Caco-2 (cell line): ENCODE measurements around the gene OSCAR. TPM values are rescaled to one million over a fixed set of nuclear protein-coding genes. Genes with fewer than 3 reads are reported as not detected.

Experiments
- Bru-seq: library from RNA; stranded (reverse); fragments of 400-500 nt; gene quantifications from one replicate; lab custom pipeline; 2021; lab: Mats Ljungman, UMichigan
- BruChase-seq, 2 experiments: library from RNA; stranded (reverse); fragments of 400-500 nt; gene quantifications; one replicate each; lab custom pipeline; 2021; lab: Mats Ljungman, UMichigan
- BruUV-seq: library from RNA; stranded (reverse); fragments of 400-500 nt; replicated peaks from 2 replicates; lab custom pipeline; 2021; lab: Mats Ljungman, UMichigan
- CTCF ChIA-PET: fragments of 300-600 bp; sonication (Branson Sonifier 250); formaldehyde crosslinking; loops from one replicate; lab custom pipeline; 2022; ENCODE audit warnings: antibody characterized with exemption; lab: Charles Lee
- POLR2A ChIA-PET: fragments of 300-600 bp; sonication (Branson Sonifier 250); formaldehyde crosslinking; loops from one replicate; lab custom pipeline; 2022; ENCODE audit warnings: antibody characterized with exemption; lab: Charles Lee
- DNase-seq, 2 experiments: peaks; one replicate each; pipeline versions ENCODE4 v3.0.0 to v3.0.0-alpha.2; 2020 to 2022
- H3K27me3 ChIP-seq: replicated peaks from 2 replicates; pipeline ENCODE4 v1.6.0; 2011; ENCODE audit warnings: low read length; ENCODE audit not compliant: control insufficient read depth, insufficient read depth
- H3K36me3 ChIP-seq: 2 replicates; pipeline ENCODE4 v1.5.1; 2011; ENCODE audit warnings: low read length; ENCODE audit not compliant: control insufficient read depth, insufficient read depth
- H3K4me1 ChIP-seq: fragments of 250-450 bp; sonication (Bioruptor Pico); 2 replicates; pipeline ENCODE4 v1.5.1; 2020; ENCODE audit warnings: mild to moderate bottlenecking
- H3K4me3 ChIP-seq: 2 replicates; pipeline ENCODE4 v1.5.1; 2011; ENCODE audit warnings: low read depth, mild to moderate bottlenecking, control low read depth, low read length
- H3K9me3 ChIP-seq: fragments of 250-450 bp; sonication (Bioruptor Pico); 2 replicates; pipeline ENCODE4 v1.5.1; 2020; ENCODE audit warnings: mild to moderate bottlenecking, moderate library complexity
- H3K27ac Mint-ChIP-seq: one replicate; pipeline ENCODE4 v1.8.0; 2022; ENCODE audit warnings: mixed read lengths; ENCODE audit not compliant: unreplicated experiment
- H3K27me3 Mint-ChIP-seq: one replicate; pipeline ENCODE4 v1.8.0; 2022; ENCODE audit warnings: mixed read lengths; ENCODE audit not compliant: insufficient read depth, unreplicated experiment
- H3K36me3 Mint-ChIP-seq: one replicate; pipeline ENCODE4 v1.8.0; 2022; ENCODE audit warnings: mild to moderate bottlenecking, mixed read lengths; ENCODE audit not compliant: insufficient read depth, unreplicated experiment
- H3K4me1 Mint-ChIP-seq: one replicate; pipeline ENCODE4 v1.8.0; 2022; ENCODE audit warnings: low read depth, mixed read lengths; ENCODE audit not compliant: unreplicated experiment
- H3K4me3 Mint-ChIP-seq: one replicate; pipeline ENCODE4 v1.8.0; 2022; ENCODE audit warnings: mild to moderate bottlenecking, moderate library complexity, mixed read lengths; ENCODE audit not compliant: unreplicated experiment
- H3K9me3 Mint-ChIP-seq: one replicate; pipeline ENCODE4 v1.8.0; 2022; ENCODE audit warnings: mixed read lengths; ENCODE audit not compliant: unreplicated experiment
- intact Hi-C: fragments of 100-400 bp; cut with micrococcal nuclease; formaldehyde crosslinking; loops from one replicate; pipeline ENCODE4 v1.10.0; 2022; ENCODE audit not compliant: unreplicated experiment
- long read RNA-seq: library from polyadenylated mRNA; stranded (forward); transcript quantifications from one replicate; pipeline ENCODE4 v2.0.0, GENCODE V29; 2022
- total RNA-seq: library from RNA; stranded (reverse); gene quantifications from 2 replicates; pipeline ENCODE4 v1.2.3, GENCODE V29; 2022
- TF ChIP-seq, protein P1 (sequence below), 2 experiments: fragments of 200-600 bp in 1 of 2; IDR thresholded peaks; 1 replicate in 1 of 2; 2 replicates in 1 of 2; pipeline versions ENCODE4 v1.5.1 to v1.8.0; 2011 to 2022; ENCODE audit warnings: antibody characterized with exemption in 1 of 2, control low read depth in 1 of 2, inconsistent platforms in 1 of 2, low read depth in 1 of 2, low read length in 1 of 2, mild to moderate bottlenecking in 1 of 2, moderate library complexity in 1 of 2; ENCODE audit not compliant: insufficient read depth in 1 of 2, severe bottlenecking in 1 of 2, unreplicated experiment in 1 of 2

Gene OSCAR, protein sequence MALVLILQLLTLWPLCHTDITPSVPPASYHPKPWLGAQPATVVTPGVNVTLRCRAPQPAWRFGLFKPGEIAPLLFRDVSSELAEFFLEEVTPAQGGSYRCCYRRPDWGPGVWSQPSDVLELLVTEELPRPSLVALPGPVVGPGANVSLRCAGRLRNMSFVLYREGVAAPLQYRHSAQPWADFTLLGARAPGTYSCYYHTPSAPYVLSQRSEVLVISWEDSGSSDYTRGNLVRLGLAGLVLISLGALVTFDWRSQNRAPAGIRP
- total RNA-seq: 0.23 TPM in 1 of 2 replicates, not detected in the other
- Bru-seq, nascent RNA: percentile 35 among the genes with signal in this experiment
- percentile 13 among the genes with signal in this experiment for BruChase-seq, experiment 1, labeled RNA remaining after a 2-hour chase
- percentile 20 among the genes with signal in this experiment for BruChase-seq, experiment 2, labeled RNA remaining after a 6-hour chase
- long read RNA-seq, partial matches to known transcripts: 0 of 1 reads
- long read RNA-seq, other reads (novel, unspliced or antisense): 1 of 1 reads

DNA sequence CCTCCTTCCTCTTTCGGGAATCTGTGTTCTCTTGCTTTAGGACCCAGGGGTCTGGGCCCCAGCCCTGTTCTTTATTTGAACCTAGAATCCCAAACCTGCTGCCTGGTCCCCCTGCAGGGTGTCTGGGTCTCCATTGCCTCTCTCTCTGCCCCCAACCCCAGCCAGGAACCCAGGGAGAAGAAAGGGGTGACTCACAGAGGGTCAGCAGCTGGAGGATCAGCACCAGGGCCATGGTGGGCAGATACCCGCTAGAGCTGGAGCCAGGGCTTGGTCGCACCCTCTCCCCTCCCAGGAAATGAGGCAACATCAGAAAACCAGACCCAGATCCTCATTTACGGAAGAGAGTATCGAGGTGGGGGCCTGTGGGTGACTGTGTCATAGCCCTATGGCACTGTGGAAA lies at the start of gene OSCAR:
OSCAR (minus strand) TSS at position 243 of the 400 bp plus-strand sequence; CDS start at position 232, 11 bp downstream.
- Mint-ChIP-seq H3K27me3 (peaks cover 3% of the 10 kb centered on the region), H3K4me3 (peak within 1 kb of the TSS; percentile 92), H3K27ac (no peak within 1 kb of the TSS), H3K4me1 (peaks cover 7% of the 10 kb centered on the region), H3K9me3 (no peaks in the 10 kb centered on the region), H3K36me3 (peaks cover 13% of the 10 kb centered on the region)
- TF ChIP-seq, protein P1, sequence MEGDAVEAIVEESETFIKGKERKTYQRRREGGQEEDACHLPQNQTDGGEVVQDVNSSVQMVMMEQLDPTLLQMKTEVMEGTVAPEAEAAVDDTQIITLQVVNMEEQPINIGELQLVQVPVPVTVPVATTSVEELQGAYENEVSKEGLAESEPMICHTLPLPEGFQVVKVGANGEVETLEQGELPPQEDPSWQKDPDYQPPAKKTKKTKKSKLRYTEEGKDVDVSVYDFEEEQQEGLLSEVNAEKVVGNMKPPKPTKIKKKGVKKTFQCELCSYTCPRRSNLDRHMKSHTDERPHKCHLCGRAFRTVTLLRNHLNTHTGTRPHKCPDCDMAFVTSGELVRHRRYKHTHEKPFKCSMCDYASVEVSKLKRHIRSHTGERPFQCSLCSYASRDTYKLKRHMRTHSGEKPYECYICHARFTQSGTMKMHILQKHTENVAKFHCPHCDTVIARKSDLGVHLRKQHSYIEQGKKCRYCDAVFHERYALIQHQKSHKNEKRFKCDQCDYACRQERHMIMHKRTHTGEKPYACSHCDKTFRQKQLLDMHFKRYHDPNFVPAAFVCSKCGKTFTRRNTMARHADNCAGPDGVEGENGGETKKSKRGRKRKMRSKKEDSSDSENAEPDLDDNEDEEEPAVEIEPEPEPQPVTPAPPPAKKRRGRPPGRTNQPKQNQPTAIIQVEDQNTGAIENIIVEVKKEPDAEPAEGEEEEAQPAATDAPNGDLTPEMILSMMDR (IDR thresholded peaks at IDR 0.05; ENCODE audit: insufficient read depth in 1 of 2, low read depth in 1 of 2, low read length in 1 of 2, severe bottlenecking in 1 of 2, unreplicated experiment in 1 of 2): no peak
- intact Hi-C loops: no loop called here
- no peak for DNase-seq
- peaks cover 8% of the 10 kb centered on the region for H3K4me1 ChIP-seq
- BruUV-seq: no TSS peak
- no peak within 1 kb of the TSS for H3K4me3 ChIP-seq
- H3K36me3 ChIP-seq: no peaks in the 10 kb centered on the region
- no peaks in the 10 kb centered on the region for H3K27me3 ChIP-seq
- CTCF ChIA-PET: no interaction called here
- POLR2A ChIA-PET: no interaction called here
- H3K9me3 ChIP-seq: no peaks in the 10 kb centered on the region

DNA sequence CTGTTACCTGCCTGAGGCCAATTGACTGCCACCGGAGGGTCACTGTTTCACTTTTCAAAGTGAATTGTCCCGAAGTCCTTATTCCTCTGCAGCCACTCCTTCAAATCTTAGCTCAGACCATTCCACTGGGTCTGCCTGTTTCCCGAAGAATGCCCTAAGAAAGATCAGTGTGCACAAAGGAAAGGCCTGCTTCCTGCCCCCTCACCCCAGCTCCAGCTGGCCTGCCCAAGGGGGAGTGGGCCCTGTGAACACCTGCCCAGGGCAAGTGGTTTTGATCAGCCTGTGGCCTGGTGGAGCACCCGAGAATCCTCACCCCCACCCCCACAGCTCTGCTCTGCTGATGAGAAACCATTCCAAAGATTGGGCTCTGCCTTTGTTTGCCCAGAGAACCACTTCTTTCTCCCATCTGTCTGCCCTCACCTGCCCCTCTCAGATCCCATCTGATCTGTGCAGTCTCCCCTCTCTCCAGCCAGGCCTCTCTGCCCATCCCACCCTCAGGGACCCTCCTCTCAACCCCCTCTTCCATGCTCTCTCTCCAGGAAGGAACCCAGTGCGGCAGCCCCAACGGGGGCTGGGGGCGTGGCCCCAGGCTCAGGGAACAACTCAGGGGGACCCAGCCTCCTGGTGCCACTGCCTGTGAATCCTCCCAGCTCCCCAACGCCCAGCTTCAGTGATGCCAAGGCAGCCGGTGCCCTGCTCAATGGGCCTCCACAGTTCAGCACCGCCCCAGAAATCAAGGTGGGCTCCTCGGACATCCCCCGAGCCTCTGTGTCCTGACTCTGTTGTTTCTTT lies 48.6 kb upstream of the OSCAR start:
- CTCF ChIA-PET: no interaction called here
- H3K27me3 ChIP-seq: no peaks in the 10 kb centered on the region
- Mint-ChIP-seq H3K4me1 (no peaks in the 10 kb centered on the region), H3K4me3 (no peak overlapping the region), H3K36me3 (peaks cover 90% of the 10 kb centered on the region), H3K9me3 (no peaks in the 10 kb centered on the region), H3K27ac (no peak overlapping the region), H3K27me3 (no peaks in the 10 kb centered on the region)
- TF ChIP-seq, protein P1 (IDR thresholded peaks at IDR 0.05; ENCODE audit: insufficient read depth in 1 of 2, low read depth in 1 of 2, low read length in 1 of 2, severe bottlenecking in 1 of 2, unreplicated experiment in 1 of 2): no peak
- H3K9me3 ChIP-seq: no peaks in the 10 kb centered on the region
- BruUV-seq: no TSS peak
- H3K36me3 ChIP-seq: peaks cover 16% of the 10 kb centered on the region
- POLR2A ChIA-PET: interaction anchor here (0.6 kb wide), 1 partner anchor 19 kb away, joined by 4 read pairs; no protein-coding TSS in a partner anchor
- intact Hi-C loops: no loop called here
- no peak for DNase-seq
- no peaks in the 10 kb centered on the region for H3K4me1 ChIP-seq
- H3K4me3 ChIP-seq: no peak overlapping the region

DNA sequence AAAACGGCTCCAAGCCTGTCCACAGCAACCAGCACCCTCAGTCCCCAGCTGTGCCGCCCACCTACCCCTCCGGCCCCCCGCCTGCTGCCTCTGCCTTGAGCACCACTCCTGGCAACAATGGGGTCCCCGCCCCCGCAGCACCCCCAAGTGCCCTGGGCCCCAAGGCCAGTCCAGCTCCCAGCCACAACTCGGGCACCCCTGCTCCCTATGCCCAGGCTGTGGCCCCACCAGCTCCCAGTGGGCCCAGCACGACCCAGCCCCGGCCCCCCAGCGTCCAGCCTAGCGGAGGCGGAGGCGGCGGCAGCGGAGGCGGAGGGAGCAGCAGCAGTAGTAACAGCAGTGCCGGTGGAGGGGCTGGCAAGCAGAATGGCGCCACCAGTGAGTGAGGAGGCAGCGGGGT lies 47.6 kb upstream of the OSCAR start:
- Mint-ChIP-seq H3K27ac (no peak overlapping the region), H3K4me3 (no peak overlapping the region), H3K4me1 (no peaks in the 10 kb centered on the region), H3K9me3 (no peaks in the 10 kb centered on the region), H3K36me3 (peaks cover 90% of the 10 kb centered on the region), H3K27me3 (no peaks in the 10 kb centered on the region)
- Histone ChIP-seq H3K9me3 (no peaks in the 10 kb centered on the region), H3K4me1 (no peaks in the 10 kb centered on the region), H3K4me3 (no peak overlapping the region), H3K27me3 (no peaks in the 10 kb centered on the region), H3K36me3 (peaks cover 17% of the 10 kb centered on the region)
- ChIA-PET POLR2A (interaction anchor here (1.1 kb wide), 1 partner anchor 11 kb away, joined by 7 read pairs; the partner anchor contains the start of gene CNOT3), CTCF (no interaction called here)
- no TSS peak for BruUV-seq
- intact Hi-C loops: no loop called here
- TF ChIP-seq, protein P1 (IDR thresholded peaks at IDR 0.05; ENCODE audit: insufficient read depth in 1 of 2, low read depth in 1 of 2, low read length in 1 of 2, severe bottlenecking in 1 of 2, unreplicated experiment in 1 of 2): no peak
- DNase-seq: no peak
